Stimulated activated CD4-positive, alpha-beta T cell treated with anti-CD3 and anti-CD28 coated beads, Interleukin-15, amount 100 ng/mL, for 48 hours (primary cell): ENCODE results near the gene TOR1A.
A peak's percentile ranks its signal among the peaks of the same experiment; 100 is the strongest.
"Not testable (repeated sequence)": the region's sequence is repeated elsewhere in the genome, so short reads cannot be mapped to it uniquely, and the experiment has no call there.

Experiments used
- DNase-seq, 2 donors: peaks; one replicate each; pipeline ENCODE4 v3.0.0-alpha.2; 2020; ENCODE audit warnings: low read depth in 2 of 2

The TOR1A gene

GRCh38 chr9:129822898-129823541 is 916 bp downstream of the TOR1A start:
- no peak for DNase-seq

GRCh38 chr9:129816501-129817435 is 7.2 kb downstream of the TOR1A start:
- no peak for DNase-seq

- no peak for DNase-seq
These were observed 8.7 kb downstream of the TOR1A start for GRCh38 chr9:129815278-129815677.

- no peak for DNase-seq
These were observed 9.3 kb downstream of the TOR1A start for GRCh38 chr9:129814432-129815223.

- no peak for DNase-seq
These were observed 10.3 kb downstream of the TOR1A start for GRCh38 chr9:129813661-129814060.

- no peak for DNase-seq
These were observed 11.6 kb downstream of the TOR1A start for GRCh38 chr9:129812385-129812784.

- DNase-seq: no peak
These were observed 12.0 kb downstream of the TOR1A start for GRCh38 chr9:129811967-129812363.

- no peak for DNase-seq
These were observed 13.1 kb downstream of the TOR1A start for GRCh38 chr9:129810788-129811187.

GRCh38 chr9:129810116-129810515 is 13.8 kb downstream of the TOR1A start:
- no peak for DNase-seq

- DNase-seq: no peak
These were observed 14.6 kb downstream of the TOR1A start for GRCh38 chr9:129809346-129809745.

- no peak for DNase-seq
These were observed 17.9 kb downstream of the TOR1A start for GRCh38 chr9:129806061-129806460.

GRCh38 chr9:129803676-129804060 is 20.3 kb downstream of the TOR1A start:
- DNase-seq: no peak

- peak; percentile 85 to 88 for DNase-seq
These were observed 20.9 kb downstream of the TOR1A start, which contains the start of gene TOR1B for GRCh38 chr9:129802833-129803675. Gene TOR1B (plus strand): TSS chr9:129803184. CDS start chr9:129803213, 29 bp downstream.

GRCh38 chr9:129801504-129801903 is 22.4 kb downstream of the TOR1A start:
- DNase-seq: no peak

- DNase-seq: no peak
These were observed 25.0 kb downstream of the TOR1A start for GRCh38 chr9:129798973-129799372.

GRCh38 chr9:129796029-129796428 is 27.9 kb downstream of the TOR1A start:
- DNase-seq: not testable (repeated sequence)

- DNase-seq: no peak
These were observed 29.4 kb downstream of the TOR1A start for GRCh38 chr9:129794549-129794948.

- no peak for DNase-seq
These were observed 37.5 kb downstream of the TOR1A start for GRCh38 chr9:129786481-129786880.

- no peak for DNase-seq
These were observed 38.1 kb downstream of the TOR1A start for GRCh38 chr9:129785866-129786265.

- not testable (repeated sequence) for DNase-seq
These were observed 39.0 kb downstream of the TOR1A start for GRCh38 chr9:129784970-129785369.
